ENCODE measurements around the gene PROCA1. TPM values are rescaled to one million over a fixed set of nuclear protein-coding genes. Genes with fewer than 3 reads are reported as not detected.

The PROCA1 gene
- total and polyA plus RNA-seq, 2 of the 13 experiments (the other 11 are each of a cell fraction or from before 2014, with no cell fraction given), result 0.73 to 1.5 TPM

GRCh38 chr17:28661635-28662526 is 49.8 kb downstream of the PROCA1 start, which contains the start of the genes SDF2 and SUPT6H (continued):
- TF ChIP-seq TEF (CRISPR knock-in tag; IDR thresholded peaks at IDR 0.05) (no peak), STAT6 (CRISPR knock-in tag; IDR thresholded peaks at IDR 0.05; ENCODE audit: borderline replicate concordance) (peak; percentile 43; the same call in 1 of the 2 replicates), BATF2 (CRISPR knock-in tag; IDR thresholded peaks at IDR 0.05) (no peak), ZNF333 (CRISPR knock-in tag; IDR thresholded peaks at IDR 0.05; ENCODE audit: borderline replicate concordance) (no peak; the same call in 1 of the 2 replicates), LRRFIP1 (CRISPR knock-in tag; conservative IDR thresholded peaks at IDR 0.05) (no peak), TBP (CRISPR knock-in tag; IDR thresholded peaks at IDR 0.05) (no peak), REL (CRISPR knock-in tag; conservative IDR thresholded peaks at IDR 0.05) (peak; percentile 90), ZNF574 (CRISPR knock-in tag; IDR thresholded peaks at IDR 0.05) (peak; percentile 93), ZNF230 (CRISPR knock-in tag; IDR thresholded peaks at IDR 0.05) (peak; percentile 90; the same call in 1 of the 2 replicates), ZBTB21 (CRISPR knock-in tag; IDR thresholded peaks at IDR 0.05) (no peak; the same call in 1 of the 2 replicates), MAZ (IDR thresholded peaks at IDR 0.05; ENCODE audit: borderline replicate concordance, low read depth, low read length) (peak; percentile 88), MAZ (CRISPR knock-in tag; IDR thresholded peaks at IDR 0.05; ENCODE audit: low read depth) (peak; percentile 86), ELF4 (CRISPR knock-in tag; IDR thresholded peaks at IDR 0.05; ENCODE audit: borderline replicate concordance) (peak; percentile 82), ZNF143 (CRISPR knock-in tag; IDR thresholded peaks at IDR 0.05) (peak; percentile 23; the same call in 1 of the 2 replicates), ZNF264 (CRISPR knock-in tag; IDR thresholded peaks at IDR 0.05) (no peak; the same call in 1 of the 2 replicates), NR2F1 (CRISPR knock-in tag; IDR thresholded peaks at IDR 0.05) (no peak), RAD51 (IDR thresholded peaks at IDR 0.05; ENCODE audit: borderline replicate concordance) (no peak), BRD4 (CRISPR knock-in tag; IDR thresholded peaks at IDR 0.05) (no peak), ZNF367 (CRISPR knock-in tag; IDR thresholded peaks at IDR 0.05; ENCODE audit: borderline replicate concordance) (no peak)

Measured in HepG2 (cell line).